ENCODE measurements around the gene ACOX3.

Gene ACOX3

GRCh38 chr4:8468746-8469535 lies 28.4 kb upstream of the ACOX3 start:
- ATAC-seq = peak; percentile 66
- peak; percentile 64 for DNase-seq

- no peak for DNase-seq
Observed at GRCh38 chr4:8467016-8467415, 26.5 kb upstream of the ACOX3 start.

GRCh38 chr4:8465615-8466611 lies 25.4 kb upstream of the ACOX3 start:
- DNase-seq = no peak
- no peak for ATAC-seq

More at GRCh38 chr4:8467016-8467415, 26.5 kb upstream of the ACOX3 start:
- ATAC-seq = no peak

DNA sequence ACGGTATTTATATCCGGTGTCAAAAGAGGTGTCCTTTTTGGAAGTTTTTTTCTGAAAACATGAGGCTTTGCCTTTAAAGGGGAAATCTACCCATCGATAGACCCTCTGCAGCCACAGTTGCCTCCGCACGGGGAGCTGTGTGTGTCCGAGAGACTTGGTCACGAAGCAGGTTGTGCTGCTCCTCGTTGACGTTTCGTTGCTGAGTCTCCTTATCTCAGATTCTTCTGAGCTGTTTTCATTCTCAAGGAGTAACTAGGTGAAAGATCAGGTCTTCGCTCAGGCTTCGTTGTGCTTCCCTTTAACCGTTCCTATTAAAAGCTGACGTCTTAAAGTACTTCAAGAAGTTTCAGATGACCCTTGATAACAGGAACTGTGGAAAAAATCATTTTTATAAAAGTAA lies 23.9 kb upstream of the ACOX3 start:
- DNase-seq (no peak), ATAC-seq (no peak)

DNA sequence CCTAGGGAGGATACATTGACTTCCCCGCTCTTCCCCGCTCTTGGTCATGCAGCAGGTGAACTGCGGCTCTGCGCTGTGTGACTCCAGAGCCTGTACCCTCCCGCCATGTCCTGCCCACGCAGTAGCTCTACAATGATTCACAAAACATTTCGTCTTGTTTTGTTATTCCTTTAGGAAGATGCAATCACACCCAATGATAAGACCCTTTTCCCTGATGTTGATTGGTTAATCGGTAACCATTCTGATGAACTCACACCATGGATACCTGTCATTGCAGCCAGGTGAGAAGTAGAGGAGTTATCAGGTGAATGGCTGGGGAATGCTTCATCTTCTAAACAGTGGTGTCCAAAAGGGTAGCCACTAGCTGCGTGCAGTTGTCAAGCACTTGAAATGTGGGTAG lies 23.3 kb upstream of the ACOX3 start:
- ATAC-seq = no peak
- DNase-seq = no peak

DNA sequence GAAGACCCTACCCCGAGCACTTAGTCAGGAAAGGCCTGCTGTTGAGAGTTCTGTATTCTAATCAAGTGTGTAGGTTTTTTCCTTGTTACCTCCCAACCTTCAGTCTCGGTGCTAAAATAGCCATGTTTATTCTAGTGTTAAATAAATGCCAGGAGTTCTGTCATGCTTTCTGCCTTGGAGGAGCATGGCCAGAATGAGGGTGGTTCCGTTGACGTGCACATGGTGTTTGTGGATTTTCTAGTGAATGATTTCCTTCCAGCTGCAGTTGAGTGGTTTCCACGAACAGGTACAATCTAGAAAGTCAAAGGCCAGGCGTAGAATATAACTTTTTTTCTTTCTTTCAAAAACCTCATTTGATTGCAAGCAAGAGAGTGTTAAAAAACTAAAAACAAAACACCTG lies 21.1 kb upstream of the ACOX3 start:
- ATAC-seq = no peak
- DNase-seq = no peak

- DNase-seq (no peak), ATAC-seq (no peak)
Observed at GRCh38 chr4:8461086-8461485, 20.6 kb upstream of the ACOX3 start.

- ATAC-seq = no peak
- DNase-seq = no peak
Observed at GRCh38 chr4:8459867-8460445, 19.4 kb upstream of the ACOX3 start.

- DNase-seq (no peak), ATAC-seq (no peak)
Observed at GRCh38 chr4:8457646-8458252, 17.2 kb upstream of the ACOX3 start.

DNA sequence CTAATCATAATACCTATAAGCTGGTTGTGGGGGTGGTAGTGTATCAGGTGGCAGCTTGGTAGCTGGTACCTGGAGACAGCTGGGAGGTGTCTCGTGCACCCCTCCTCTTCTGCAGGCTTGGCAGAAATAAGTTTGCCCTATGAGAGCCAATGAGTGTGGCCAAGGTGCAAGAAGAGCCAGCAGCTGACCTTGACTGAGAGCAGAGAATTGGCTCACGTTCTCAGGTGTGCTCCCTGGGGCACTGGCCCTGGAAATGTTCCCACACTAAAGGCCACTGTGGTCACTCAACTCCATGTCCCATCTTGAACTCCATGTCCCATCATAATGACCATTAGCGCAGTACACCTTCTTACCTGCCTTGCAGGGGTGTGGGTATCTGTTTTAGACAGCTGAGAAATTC lies 13.4 kb upstream of the ACOX3 start:
- no peak for DNase-seq
- ATAC-seq = no peak

GRCh38 chr4:8451440-8452182 lies 11.1 kb upstream of the ACOX3 start:
- no peak for DNase-seq
- ATAC-seq = no peak

DNA sequence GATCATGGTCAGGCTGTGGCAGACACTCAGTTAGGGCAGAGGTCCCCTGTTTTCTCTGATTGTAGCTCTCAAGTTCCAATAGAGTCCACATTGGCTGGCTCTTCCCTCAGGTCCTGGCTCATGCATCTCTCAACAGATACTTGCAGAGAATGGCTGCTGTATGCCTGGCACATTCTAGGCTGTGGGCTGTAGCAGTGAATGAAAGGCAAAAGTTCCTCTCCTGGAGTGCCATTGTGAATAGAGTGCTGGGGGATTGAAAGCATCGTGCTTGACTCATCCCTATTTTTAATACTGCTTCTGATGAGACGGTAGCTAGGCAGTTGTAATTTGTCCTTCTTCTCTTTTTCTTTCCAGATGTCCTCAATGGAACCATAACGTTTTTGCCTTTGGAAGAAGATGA lies 5.6 kb upstream of the ACOX3 start:
- DNase-seq (no peak), ATAC-seq (no peak)

DNA sequence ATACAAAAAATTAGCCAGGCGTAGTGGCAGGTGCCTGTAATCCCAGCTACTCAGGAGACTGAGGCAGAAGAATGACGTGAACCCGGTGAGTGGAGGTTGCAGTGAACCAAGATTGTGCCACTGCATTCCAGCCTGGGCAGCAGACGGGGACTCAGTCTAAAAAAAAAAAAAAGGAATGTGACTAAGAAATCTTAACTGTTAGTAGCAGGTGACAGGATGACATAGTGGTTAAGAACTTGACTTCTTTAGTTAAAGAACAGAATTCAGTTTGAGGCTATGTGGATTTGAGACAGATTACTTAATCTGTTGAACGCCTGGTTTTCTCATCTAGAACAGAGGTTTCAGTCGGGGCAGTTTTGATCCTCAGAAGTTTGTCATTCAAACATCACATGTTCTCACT lies 3.3 kb upstream of the ACOX3 start:
- no peak for ATAC-seq
- no peak for DNase-seq

- DNase-seq (no peak), ATAC-seq (no peak)
Observed at GRCh38 chr4:8442596-8443358, 2.3 kb upstream of the ACOX3 start.

GRCh38 chr4:8441499-8442091 lies 1.1 kb upstream of the ACOX3 start:
- DNase-seq = no peak
- ATAC-seq = no peak

- ATAC-seq (peak; percentile 37), DNase-seq (peak; percentile 15)
Observed at GRCh38 chr4:8439914-8440491, 520 bp downstream of the ACOX3 start.

DNA sequence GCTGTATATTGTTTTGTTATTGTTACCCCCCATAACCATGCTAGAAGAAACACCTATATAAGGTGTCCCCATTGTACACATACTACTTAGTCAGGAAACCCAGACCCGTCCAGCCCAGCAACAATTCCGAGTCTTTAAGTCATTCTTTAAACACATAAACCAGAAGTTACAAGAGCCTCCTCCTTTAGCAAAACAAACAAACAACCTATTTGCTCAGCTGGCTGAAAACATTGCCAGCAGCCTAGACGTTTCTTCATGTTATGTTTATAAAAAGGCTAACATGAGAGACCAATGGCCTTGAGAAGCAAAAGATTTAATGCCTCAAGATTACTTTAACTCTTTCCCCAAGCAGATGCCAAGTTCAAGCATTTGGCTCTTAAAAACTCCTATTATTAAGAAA lies 1.4 kb downstream of the ACOX3 start:
- DNase-seq (no peak), ATAC-seq (no peak)

GRCh38 chr4:8438743-8439142 lies 1.8 kb downstream of the ACOX3 start:
- no peak for ATAC-seq

DNA sequence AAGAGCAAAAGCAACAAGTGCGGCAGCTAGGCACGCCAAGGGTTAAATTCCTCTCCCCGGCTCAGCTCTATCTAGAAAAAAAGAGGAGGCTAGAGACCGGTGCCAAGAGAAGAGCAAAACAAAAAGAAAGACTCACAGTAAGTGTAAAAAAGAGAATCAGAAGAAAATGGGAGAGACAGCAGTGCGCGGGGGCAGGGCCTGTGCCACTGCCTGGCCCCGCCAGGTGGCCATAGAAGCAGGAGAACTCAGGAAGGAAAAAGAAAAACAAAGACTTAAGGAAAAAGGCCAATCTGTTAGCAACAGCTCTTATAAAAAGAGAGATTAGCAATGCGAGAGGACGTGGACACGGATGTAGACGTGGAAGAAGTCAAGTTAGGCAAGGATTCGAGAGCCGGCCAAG lies 3.2 kb downstream of the ACOX3 start:
- ATAC-seq (no peak), DNase-seq (no peak)

More at GRCh38 chr4:8438743-8439142, 1.8 kb downstream of the ACOX3 start:
- no peak for DNase-seq

GRCh38 chr4:8435656-8436121 lies 4.8 kb downstream of the ACOX3 start:
- peak; percentile 27 for DNase-seq
- peak; percentile 30 for ATAC-seq
